Parietal lobe (tissue), 2 donors: ENCODE measurements around the gene KRT4. TPM values are rescaled to one million over a fixed set of nuclear protein-coding genes. Genes with fewer than 3 reads are reported as not detected.

Source experiments
- small RNA-seq: library from RNA; depleted of rRNA; stranded (forward); fragments of <200 nt; gene quantifications from one replicate; pipeline ENCODE3, GENCODE V24; 2014; ENCODE audit warnings: low replicate concordance
- total RNA-seq: library from RNA; depleted of rRNA; stranded (reverse); fragments of >200 nt; gene quantifications from one replicate; pipeline ENCODE4 v1.2.3, GENCODE V29; 2014

KRT4 gene
- total RNA-seq: not detected

GRCh38 chr12:52813885-52814709 lies at the start of gene KRT4:
Gene KRT4 (minus strand): TSS chr12:52814116. CDS start chr12:52814058, 58 bp downstream.

GRCh38 chr12:52848661-52849255 lies 34.8 kb upstream of the KRT4 start, which contains the start of gene KRT78:
Gene KRT78 (minus strand): TSS chr12:52848994. CDS start chr12:52848930, 64 bp downstream.

DNA sequence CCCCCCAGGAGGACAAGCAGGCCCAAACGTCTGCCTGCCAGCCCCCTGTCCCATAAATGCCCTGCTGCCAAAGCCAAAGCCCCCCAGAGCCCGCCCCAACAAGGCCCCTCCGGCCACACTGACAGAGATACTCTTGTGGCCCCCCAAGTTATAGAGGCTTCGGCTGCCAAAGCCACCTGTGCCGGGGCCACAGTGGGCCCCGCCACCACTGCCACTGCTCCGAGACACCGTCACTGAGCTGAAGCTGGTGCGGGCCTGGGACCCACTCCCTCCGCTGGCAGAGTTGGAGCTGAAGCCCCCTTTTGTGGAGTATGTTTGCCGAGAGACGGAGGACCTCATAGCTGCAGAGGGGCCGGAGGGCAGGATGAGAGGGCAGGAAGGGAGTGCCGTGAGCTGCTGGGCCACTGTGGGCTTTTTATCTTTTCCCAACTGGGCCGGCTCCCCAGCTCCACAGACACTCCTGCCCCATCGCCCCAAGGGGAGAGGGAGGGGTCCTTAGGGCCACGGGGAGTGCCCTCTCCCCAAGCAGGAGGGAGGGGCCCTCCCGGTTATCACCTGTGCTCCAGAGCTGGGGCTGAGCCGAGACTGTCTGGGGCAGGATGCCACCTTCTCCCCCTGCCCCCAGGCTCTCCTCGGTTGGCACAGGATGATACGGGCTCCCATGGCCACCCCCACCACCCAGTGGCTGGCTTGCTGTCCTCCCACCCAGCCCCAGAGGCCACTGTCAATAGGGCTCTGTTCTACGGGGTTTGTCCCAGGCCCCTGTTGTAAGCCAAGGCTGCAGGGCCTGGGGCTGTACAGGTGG lies 20.2 kb upstream of the KRT4 start, which contains the start of gene KRT79:
Gene KRT79 (minus strand): TSS at position 390 of the 805 bp plus-strand sequence. CDS start 51 bp downstream, at position 339.

GRCh38 chr12:52795694-52796428 lies 18.1 kb downstream of the KRT4 start, which contains the start of gene KRT3:
Gene KRT3 (minus strand): TSS chr12:52796117. CDS start chr12:52796042, 75 bp downstream.

GRCh38 chr12:52776913-52777395 lies 37.0 kb downstream of the KRT4 start, which contains the start of gene KRT76:
Gene KRT76 (minus strand): TSS chr12:52777345. CDS start chr12:52777291, 54 bp downstream.

Small RNAs within 50 kb of the gene (small RNA-seq; reads per million reads assigned to genes)
- not detected for gene AC107016.2

Other genes with a start within 250 kb of the KRT4 start
- gene KRT74, start 240.3 kb downstream of the KRT4 start, total RNA-seq: not detected
- gene KRT72, start 212.7 kb downstream of the KRT4 start, total RNA-seq: not detected
- gene KRT73, start 195.6 kb downstream of the KRT4 start, total RNA-seq: not detected
- gene KRT2, start 161.9 kb downstream of the KRT4 start, total RNA-seq: not detected
- gene KRT1, start 133.7 kb downstream of the KRT4 start, total RNA-seq: 0.31 TPM
- not detected for gene KRT77, start 110.6 kb downstream of the KRT4 start, total RNA-seq
- gene KRT76, start 36.8 kb downstream of the KRT4 start, total RNA-seq: not detected
- gene KRT3, start 18.0 kb downstream of the KRT4 start, total RNA-seq: not detected
- not detected for gene KRT79, start 20.2 kb upstream of the KRT4 start, total RNA-seq
- gene KRT78, start 34.9 kb upstream of the KRT4 start, total RNA-seq: not detected
- not detected for gene KRT8, start 91.0 kb upstream of the KRT4 start, total RNA-seq
- 1.3 TPM for gene KRT18, start 135.0 kb upstream of the KRT4 start, total RNA-seq
- gene EIF4B, start 192.3 kb upstream of the KRT4 start, total RNA-seq: 763 TPM
- gene TNS2, start 235.9 kb upstream of the KRT4 start, total RNA-seq: 31.6 TPM